Endothelial cell of umbilical vein (primary cell): ENCODE results near the gene TPH2. TPM values are rescaled to one million over a fixed set of nuclear protein-coding genes. Genes with fewer than 3 reads are reported as not detected.

ENCODE experiments used
- BruUV-seq: library from RNA; stranded (reverse); fragments of 400-500 nt; replicated peaks from 2 replicates; lab custom pipeline; 2021; lab: Mats Ljungman, UMichigan
- CTCF ChIA-PET: fragments of 300-600, 350-600 bp; sonication (Branson Sonifier 250); formaldehyde crosslinking; loops from one replicate; lab custom pipeline; 2021; ENCODE audit warnings: antibody characterized with exemption, inconsistent platforms; lab: Charles Lee
- POLR2A ChIA-PET: fragments of 300-600, 350-600 bp; sonication (Branson Sonifier 250); formaldehyde crosslinking; loops from one replicate; lab custom pipeline; 2021; ENCODE audit warnings: antibody characterized with exemption, inconsistent platforms; lab: Charles Lee
- DNase-seq: peaks from one replicate; pipeline ENCODE4 v3.0.0-alpha.2; 2011; ENCODE audit warnings: low read depth, low spot score
- FAIRE-seq: peaks from 2 replicates; lab custom pipeline; 2011; peaks lifted over from hg19 to GRCh38; lab: Jason Lieb, UNC
- H2AFZ ChIP-seq: 2 replicates; pipeline ENCODE4 v1.6.0; 2012; ENCODE audit warnings: low read depth, low read length, control low read depth, inconsistent platforms
- H3K27ac ChIP-seq: 2 replicates; pipeline ENCODE4 v1.5.1; 2011; ENCODE audit warnings: low read depth, mild to moderate bottlenecking, control low read depth, low read length, moderate library complexity; ENCODE audit not compliant: insufficient read depth
- H3K27me3 ChIP-seq, 2 experiments: 2 replicates each; pipeline versions ENCODE4 v1.6.0 to v1.6.1; 2011; ENCODE audit warnings: low read length in 2 of 2, mixed read lengths in 1 of 2; ENCODE audit not compliant: control insufficient read depth in 2 of 2, insufficient read depth in 2 of 2
- H3K36me3 ChIP-seq, 2 experiments: 2 replicates in 1 of 2; 3 replicates in 1 of 2; pipeline ENCODE4 v1.5.1; 2011; ENCODE audit warnings: low read length in 2 of 2, mild to moderate bottlenecking in 1 of 2, moderate library complexity in 1 of 2; ENCODE audit not compliant: control insufficient read depth in 2 of 2, insufficient read depth in 2 of 2; ENCODE audit errors: extremely low read depth in 1 of 2
- H3K4me1 ChIP-seq: 3 replicates; pipeline ENCODE4 v1.5.1; 2011; ENCODE audit warnings: mild to moderate bottlenecking, low read length; ENCODE audit not compliant: control insufficient read depth, insufficient read depth; ENCODE audit errors: extremely low read depth
- H3K4me2 ChIP-seq: 2 replicates; pipeline ENCODE4 v1.6.1; 2011; ENCODE audit warnings: low read length, control low read depth, mixed read lengths; ENCODE audit not compliant: insufficient read depth
- H3K4me3 ChIP-seq, 3 experiments: fragments of 200-600 bp in 1 of 3; sonication (generic), shearing (Covaris generic) in 1 of 3; replicated peaks in 1 of 3; 2 replicates each; pipeline ENCODE4 v1.5.1; 2011 to 2016; ENCODE audit warnings: control low read depth in 3 of 3, low read length in 3 of 3, mild to moderate bottlenecking in 2 of 3, inconsistent platforms in 1 of 3, low read depth in 1 of 3, moderate library complexity in 1 of 3; ENCODE audit not compliant: insufficient read depth in 1 of 3
- H3K79me2 ChIP-seq: 2 replicates; pipeline ENCODE4 v1.6.0; 2012; ENCODE audit warnings: low read length, inconsistent platforms; ENCODE audit not compliant: control insufficient read depth, insufficient read depth
- H3K9ac ChIP-seq: replicated peaks from 2 replicates; pipeline ENCODE3; 2011; ENCODE audit warnings: low read length, control low read depth; ENCODE audit not compliant: insufficient read depth; ENCODE audit errors: extremely low read depth
- H3K9me1 ChIP-seq: replicated peaks from 3 replicates; pipeline ENCODE4 v1.6.0; 2011; ENCODE audit warnings: mild to moderate bottlenecking, low read length; ENCODE audit not compliant: control insufficient read depth, insufficient read depth; ENCODE audit errors: extremely low read depth
- H3K9me3 ChIP-seq: replicated peaks from 2 replicates; pipeline ENCODE4 v1.5.1; 2012; ENCODE audit warnings: low read length, inconsistent platforms; ENCODE audit not compliant: control insufficient read depth, insufficient read depth
- H4K20me1 ChIP-seq: replicated peaks from 2 replicates; pipeline ENCODE3; 2011; ENCODE audit warnings: mild to moderate bottlenecking, low read length; ENCODE audit not compliant: control insufficient read depth, insufficient read depth; ENCODE audit errors: extremely low read depth
- CTCF ChIP-seq, 2 donors: IDR thresholded peaks; 1 replicate in 1 of 2; 2 replicates in 1 of 2; pipeline ENCODE4 v1.5.1; 2011; ENCODE audit warnings: low read length in 2 of 2, mild to moderate bottlenecking in 2 of 2, moderate library complexity in 2 of 2, control low read depth in 1 of 2, inconsistent platforms in 1 of 2, low read depth in 1 of 2; ENCODE audit not compliant: insufficient read depth in 1 of 2; ENCODE audit errors: extremely low read depth in 1 of 2
- EZH2 ChIP-seq: IDR thresholded peaks from 2 replicates; pipeline ENCODE4 v1.6.1; 2012; ENCODE audit warnings: borderline replicate concordance, low read depth, mild to moderate bottlenecking, moderate library complexity, low read length, inconsistent platforms; ENCODE audit not compliant: severe bottlenecking
- FOS ChIP-seq: IDR thresholded peaks from 2 replicates; pipeline ENCODE4 v1.6.1; 2011; ENCODE audit warnings: mild to moderate bottlenecking, low read length, moderate library complexity, borderline replicate concordance; ENCODE audit not compliant: insufficient read depth
- GATA2 ChIP-seq: IDR thresholded peaks from 2 replicates; pipeline ENCODE4 v1.7.0; 2011; ENCODE audit warnings: low read depth, mild to moderate bottlenecking, moderate library complexity, mixed read lengths, low read length; ENCODE audit not compliant: insufficient read length, insufficient read depth
- JUN ChIP-seq: IDR thresholded peaks from 2 replicates; pipeline ENCODE4 v1.6.1; 2011; ENCODE audit warnings: borderline replicate concordance, low read depth; ENCODE audit not compliant: insufficient read length, insufficient read depth
- MYC ChIP-seq: IDR thresholded peaks from one replicate; pipeline ENCODE4 v1.6.1; 2011; ENCODE audit warnings: mild to moderate bottlenecking, low read depth, low read length
- POLR2A ChIP-seq: IDR thresholded peaks from 2 replicates; pipeline ENCODE4 v1.6.1; 2012; ENCODE audit warnings: low read depth, mild to moderate bottlenecking, control low read depth, low read length
- POLR2AphosphoS5 ChIP-seq: IDR thresholded peaks from 2 replicates; pipeline ENCODE4 v1.6.1; 2012; ENCODE audit warnings: low read depth, mild to moderate bottlenecking, control low read depth, low read length, moderate library complexity; ENCODE audit not compliant: insufficient read depth
- dilution Hi-C: fragments of 300-500 bp; cut with MboI; formaldehyde crosslinking; loops from one replicate; pipeline ENCODE4 v1.15.0; 2019; ENCODE audit warnings: low sequenced_read_pairs; ENCODE audit not compliant: extremely low pct_ligation_motif_present
- intact Hi-C: fragments of 100-400 bp; cut with micrococcal nuclease; formaldehyde crosslinking; loops from one replicate; pipeline ENCODE4 v1.10.0; 2022
- polyA plus RNA-seq, 4 experiments: library from polyadenylated mRNA; depleted of rRNA in 3 of 4; stranded (reverse) in 3 of 4; unstranded in 1 of 4; fragments of >200 nt; gene quantifications; 2 replicates each; pipeline versions ENCODE4 v1.2.1 to v1.2.3, GENCODE V29; 2011 to 2012; ENCODE audit warnings: missing spikeins in 1 of 4
- total RNA-seq: library from RNA; stranded (reverse); gene quantifications from 2 replicates; pipeline ENCODE4 v1.2.3, GENCODE V29; 2021
- TF ChIP-seq, protein P1 (sequence below): IDR thresholded peaks from 2 replicates; pipeline ENCODE4 v1.6.1; 2011; ENCODE audit not compliant: insufficient read depth, insufficient read length

Gene TPH2
- total and polyA plus RNA-seq, 2 donors (not counting 3 experiments of a cell fraction or from before 2014, with no cell fraction given), result not detected

- intact Hi-C loops (no loop called here), dilution Hi-C loops (no loop called here)
- TF ChIP-seq POLR2AphosphoS5, result no peak
- TF ChIP-seq, protein P1, sequence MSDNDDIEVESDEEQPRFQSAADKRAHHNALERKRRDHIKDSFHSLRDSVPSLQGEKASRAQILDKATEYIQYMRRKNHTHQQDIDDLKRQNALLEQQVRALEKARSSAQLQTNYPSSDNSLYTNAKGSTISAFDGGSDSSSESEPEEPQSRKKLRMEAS, result no peak
- no peak for TF ChIP-seq JUN
- TF ChIP-seq POLR2A, result no peak
- TF ChIP-seq FOS, result no peak
- TF ChIP-seq CTCF (IDR thresholded peaks at IDR 0.05; ENCODE audit: extremely low read depth in 1 of 2, insufficient read depth in 1 of 2, low read depth in 1 of 2, low read length in 2 of 2), result no peak
- no peak for TF ChIP-seq GATA2
- no peak for TF ChIP-seq EZH2
- TF ChIP-seq MYC, result no peak
- ChIA-PET POLR2A (no interaction called here), CTCF (interaction anchor here (3.3 kb wide), 1 partner anchor 161 kb away, joined by 27 read pairs; no protein-coding TSS in a partner anchor)
- no peak for FAIRE-seq
- Histone ChIP-seq H3K79me2 (no peaks in the 10 kb centered on the region), H3K27me3 (peaks cover 2 to 6% of the 10 kb centered on the region in 2 experiments), H3K27ac (no peak overlapping the region), H3K9me3 (no peaks in the 10 kb centered on the region), H3K36me3 (no peaks in the 10 kb centered on the region), H2AFZ (no peak overlapping the region), H4K20me1 (no peaks in the 10 kb centered on the region), H3K4me1 (no peaks in the 10 kb centered on the region), H3K4me2 (no peak overlapping the region), H3K4me3 (no peak overlapping the region), H3K9me1 (no peaks in the 10 kb centered on the region), H3K9ac (no peak overlapping the region)
- DNase-seq, result no peak
- no TSS peak for BruUV-seq
Measured at GRCh38 chr12:71941174-71941573, 2.5 kb downstream of the TPH2 start.
